CD4-positive, alpha-beta memory T cell (primary cell): ENCODE data around the gene UBASH3B. TPM values are rescaled to one million over a fixed set of nuclear protein-coding genes. Genes with fewer than 3 reads are reported as not detected.

ENCODE experiments used
- CTCF ChIA-PET: fragments of 350-600 bp; sonication (Branson Sonifier 250); formaldehyde crosslinking; loops from one replicate; lab custom pipeline; 2021; ENCODE audit warnings: inconsistent platforms; ENCODE audit not compliant: partially characterized antibody; lab: Charles Lee
- POLR2A ChIA-PET: fragments of 350-600 bp; sonication (Branson Sonifier 250); formaldehyde crosslinking; loops from one replicate; lab custom pipeline; 2021; ENCODE audit not compliant: partially characterized antibody; lab: Charles Lee
- DNase-seq, 5 donors: peaks; one replicate each; pipeline versions ENCODE4 v3.0.0 to v3.0.0-alpha.2; 2020 to 2022; ENCODE audit warnings: mixed read lengths in 1 of 5
- H3K27ac ChIP-seq: one replicate; pipeline ENCODE4 v1.7.0; 2013; ENCODE audit warnings: low read depth, low read length
- H3K27me3 ChIP-seq: 2 replicates; pipeline ENCODE4 v1.7.0; 2013; ENCODE audit warnings: mild to moderate bottlenecking, low read length, moderate library complexity; ENCODE audit not compliant: insufficient read depth
- H3K36me3 ChIP-seq: 2 replicates; pipeline ENCODE4 v1.7.0; 2013; ENCODE audit warnings: mild to moderate bottlenecking, low read length, moderate library complexity; ENCODE audit not compliant: insufficient read depth
- H3K4me1 ChIP-seq: 2 replicates; pipeline ENCODE4 v1.7.0; 2013; ENCODE audit warnings: mild to moderate bottlenecking, low read length, moderate library complexity; ENCODE audit not compliant: insufficient read depth
- H3K4me3 ChIP-seq, 2 donors: one replicate each; pipeline ENCODE4 v1.7.0; 2013; ENCODE audit warnings: low read length in 2 of 2, mild to moderate bottlenecking in 1 of 2
- H3K9me3 ChIP-seq, 2 donors: one replicate each; pipeline ENCODE4 v1.7.0; 2013; ENCODE audit warnings: low read length in 2 of 2, control low read depth in 1 of 2; ENCODE audit not compliant: control insufficient read depth in 1 of 2
- H3K27ac Mint-ChIP-seq, 7 donors: one replicate each; pipeline ENCODE4 v1.8.0; 2020 to 2021; ENCODE audit warnings: mixed read lengths in 7 of 7, mild to moderate bottlenecking in 6 of 7, inconsistent platforms in 3 of 7, moderate library complexity in 3 of 7
- H3K27me3 Mint-ChIP-seq, 2 donors: one replicate each; pipeline ENCODE4 v1.8.0; 2020 to 2021; ENCODE audit warnings: mixed read lengths in 2 of 2
- H3K36me3 Mint-ChIP-seq, 2 donors: one replicate each; pipeline ENCODE4 v1.8.0; 2020 to 2021; ENCODE audit warnings: mixed read lengths in 2 of 2, inconsistent platforms in 1 of 2, mild to moderate bottlenecking in 1 of 2
- H3K4me1 Mint-ChIP-seq, 4 donors: one replicate each; pipeline ENCODE4 v1.8.0; 2020 to 2021; ENCODE audit warnings: mixed read lengths in 4 of 4, mild to moderate bottlenecking in 1 of 4
- H3K4me3 Mint-ChIP-seq, 8 donors: one replicate each; pipeline ENCODE4 v1.8.0; 2020 to 2021; ENCODE audit warnings: mixed read lengths in 8 of 8, mild to moderate bottlenecking in 7 of 8, moderate library complexity in 6 of 8, inconsistent platforms in 3 of 8
- H3K9me3 Mint-ChIP-seq, 8 donors: one replicate each; pipeline ENCODE4 v1.8.0; 2020 to 2021; ENCODE audit warnings: mixed read lengths in 8 of 8, mild to moderate bottlenecking in 5 of 8, inconsistent platforms in 3 of 8, moderate library complexity in 1 of 8
- intact Hi-C: fragments of 100-400 bp; cut with micrococcal nuclease; formaldehyde crosslinking; loops from one replicate; pipeline ENCODE4 v1.15.1; 2023
- polyA plus RNA-seq, 2 donors: library from polyadenylated mRNA; unstranded; fragments of 300-500 nt; fragmentation: Illumina TruSeq; gene quantifications; one replicate each; pipeline ENCODE4 v1.2.3, GENCODE V29; 2021
- total RNA-seq, 2 experiments: library from RNA; stranded (reverse); gene quantifications; one replicate each; pipeline ENCODE4 v1.2.3, GENCODE V29; 2021

Gene UBASH3B
- total and polyA plus RNA-seq, 4 experiments from 2014 or later, result 6.7 to 30.9 (median 20.2) TPM

DNA sequence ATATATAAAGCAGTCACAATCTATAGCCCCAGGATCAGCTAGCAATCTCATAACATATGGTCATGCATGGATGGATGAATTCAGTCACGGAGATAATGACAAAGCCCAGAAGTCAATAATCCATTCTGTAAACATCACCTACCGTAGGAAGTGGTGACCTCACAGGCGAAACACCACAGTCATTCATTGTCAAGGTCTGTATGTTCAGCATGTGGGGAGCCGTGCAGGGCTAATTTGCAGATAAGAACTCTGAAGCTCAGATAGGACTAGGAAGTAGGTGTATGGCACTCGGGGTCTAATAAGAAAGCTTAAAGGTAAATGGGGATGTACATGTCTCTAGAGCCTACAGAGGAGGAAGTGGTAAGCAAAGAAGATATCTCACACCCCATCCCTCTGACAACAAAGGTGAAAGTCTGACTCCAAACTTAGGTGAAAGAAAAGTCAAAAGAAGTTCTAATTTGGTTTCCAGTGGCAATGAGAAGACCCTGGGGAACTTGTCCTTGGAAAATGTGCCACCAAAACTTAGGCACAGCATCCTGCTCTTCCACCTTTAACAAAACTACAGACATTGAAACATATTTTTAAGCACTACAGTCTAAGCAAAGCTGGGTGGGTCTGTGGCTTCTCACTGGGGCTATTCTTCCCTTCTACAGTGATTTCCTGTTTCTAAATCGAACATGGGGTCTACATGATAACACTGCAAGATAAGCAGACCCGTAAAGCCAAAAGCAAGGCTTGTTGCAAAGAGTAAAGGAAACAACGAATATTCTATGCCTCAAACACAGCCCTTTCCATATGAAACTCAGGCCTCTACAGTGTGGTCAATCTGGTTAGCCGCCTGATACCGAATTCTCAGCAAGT, 188.0 kb downstream of the UBASH3B start:
- H3K9me3 ChIP-seq, result no peaks in the 10 kb centered on the region
- peak overlapping the region; percentile 23 for H3K27ac ChIP-seq
- no peak overlapping the region for H3K4me3 ChIP-seq
- no peaks in the 10 kb centered on the region for H3K9me3 Mint-ChIP-seq
- no peaks in the 10 kb centered on the region for H3K36me3 Mint-ChIP-seq
- intact Hi-C loops, result no loop called here
- peak overlapping the region; percentile 59 to 89 (median 76) for H3K27ac Mint-ChIP-seq
- ChIA-PET CTCF (interaction anchor here (1.1 to 6.2 kb wide), 7 partner anchors 9 to 263 kb away, joined by 3 to 67 read pairs (median 5); no protein-coding TSS in a partner anchor), POLR2A (interaction anchor here (0.5 to 2.4 kb wide), 3 partner anchors 9 to 310 kb away, joined by 3 to 23 read pairs (median 3); no protein-coding TSS in a partner anchor)
- H3K36me3 ChIP-seq, result no peaks in the 10 kb centered on the region
- H3K4me1 Mint-ChIP-seq, result peaks cover 18 to 33% (median 23%) of the 10 kb centered on the region in 4 donors
- H3K27me3 Mint-ChIP-seq, result peaks cover 1 to 2% of the 10 kb centered on the region in 2 donors
- H3K27me3 ChIP-seq, result no peaks in the 10 kb centered on the region
- DNase-seq, result peak; percentile 37 to 75 (median 53)
- H3K4me1 ChIP-seq, result peaks cover 25% of the 10 kb centered on the region
- peak overlapping the region in 7 of 8 donors; percentile 27 to 75 (median 65) for H3K4me3 Mint-ChIP-seq

DNA sequence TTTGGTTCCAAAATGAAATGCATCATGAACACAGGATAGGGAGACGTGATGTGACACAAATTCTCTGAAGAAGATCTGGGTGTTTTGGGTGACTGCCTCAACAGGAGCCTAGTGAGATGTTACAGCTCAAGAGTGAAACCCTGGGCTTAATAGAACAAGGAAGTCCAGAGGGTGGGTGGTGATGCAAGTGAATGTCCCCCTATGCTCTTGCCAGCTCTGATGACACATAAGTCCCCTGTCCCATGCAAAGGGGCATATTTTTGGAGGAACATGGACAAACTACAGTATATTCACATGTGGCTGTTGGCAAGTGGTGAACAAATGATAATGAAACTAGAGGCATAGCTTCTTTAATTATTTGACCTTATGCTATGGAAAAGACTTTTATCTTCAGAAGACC, 191.9 kb downstream of the UBASH3B start:
- no peaks in the 10 kb centered on the region for H3K36me3 Mint-ChIP-seq
- H3K9me3 ChIP-seq, result no peaks in the 10 kb centered on the region
- no peaks in the 10 kb centered on the region for H3K9me3 Mint-ChIP-seq
- ChIA-PET POLR2A (no interaction called here), CTCF (interaction anchor here (1.2 to 1.5 kb wide), 3 partner anchors 14 to 50 kb away, joined by 3 to 5 read pairs (median 4); no protein-coding TSS in a partner anchor)
- H3K27ac Mint-ChIP-seq, result peak overlapping the region in 1 of 7 donors; percentile 33
- peaks cover 30 to 48% (median 39%) of the 10 kb centered on the region in 4 donors for H3K4me1 Mint-ChIP-seq
- peaks cover 41% of the 10 kb centered on the region for H3K4me1 ChIP-seq
- DNase-seq, result no peak
- no peaks in the 10 kb centered on the region for H3K36me3 ChIP-seq
- H3K4me3 ChIP-seq, result no peak overlapping the region
- H3K27ac ChIP-seq, result no peak overlapping the region
- H3K27me3 Mint-ChIP-seq, result peaks cover 1 to 2% of the 10 kb centered on the region in 2 donors
- H3K4me3 Mint-ChIP-seq, result no peak overlapping the region
- H3K27me3 ChIP-seq, result no peaks in the 10 kb centered on the region
- intact Hi-C loops, result no loop called here

DNA sequence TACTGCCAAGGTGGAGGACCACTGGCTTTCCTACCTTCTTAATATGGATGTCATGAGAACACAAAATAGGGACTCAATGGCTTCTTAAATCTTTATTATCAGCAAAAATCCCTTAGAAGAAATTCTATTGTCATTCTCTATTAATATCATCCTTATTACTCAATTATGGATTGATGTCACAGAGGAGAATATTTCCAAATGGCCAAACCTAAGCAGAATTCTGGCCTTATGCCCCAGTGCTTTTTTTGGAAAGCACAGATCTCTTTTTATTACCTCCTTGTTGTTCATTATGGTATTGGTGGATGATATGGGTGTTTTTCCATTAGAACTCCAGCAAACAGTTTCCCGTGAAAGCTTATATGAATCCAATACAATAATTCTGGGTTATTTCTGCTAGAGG, 192.7 kb downstream of the UBASH3B start:
- peaks cover 1 to 2% of the 10 kb centered on the region in 2 donors for H3K27me3 Mint-ChIP-seq
- no peaks in the 10 kb centered on the region for H3K9me3 ChIP-seq
- no peaks in the 10 kb centered on the region for H3K36me3 ChIP-seq
- H3K4me3 Mint-ChIP-seq, result no peak overlapping the region
- no peaks in the 10 kb centered on the region for H3K27me3 ChIP-seq
- ChIA-PET POLR2A (no interaction called here), CTCF (no interaction called here)
- H3K4me1 ChIP-seq, result peaks cover 38% of the 10 kb centered on the region
- no peak overlapping the region for H3K4me3 ChIP-seq
- no peak overlapping the region for H3K27ac ChIP-seq
- intact Hi-C loops, result no loop called here
- H3K36me3 Mint-ChIP-seq, result no peaks in the 10 kb centered on the region
- DNase-seq, result no peak
- peaks cover 28 to 44% (median 36%) of the 10 kb centered on the region in 4 donors for H3K4me1 Mint-ChIP-seq
- H3K27ac Mint-ChIP-seq, result no peak overlapping the region
- H3K9me3 Mint-ChIP-seq, result peaks cover 0 to 1% (median 0%) of the 10 kb centered on the region in 8 donors

DNA sequence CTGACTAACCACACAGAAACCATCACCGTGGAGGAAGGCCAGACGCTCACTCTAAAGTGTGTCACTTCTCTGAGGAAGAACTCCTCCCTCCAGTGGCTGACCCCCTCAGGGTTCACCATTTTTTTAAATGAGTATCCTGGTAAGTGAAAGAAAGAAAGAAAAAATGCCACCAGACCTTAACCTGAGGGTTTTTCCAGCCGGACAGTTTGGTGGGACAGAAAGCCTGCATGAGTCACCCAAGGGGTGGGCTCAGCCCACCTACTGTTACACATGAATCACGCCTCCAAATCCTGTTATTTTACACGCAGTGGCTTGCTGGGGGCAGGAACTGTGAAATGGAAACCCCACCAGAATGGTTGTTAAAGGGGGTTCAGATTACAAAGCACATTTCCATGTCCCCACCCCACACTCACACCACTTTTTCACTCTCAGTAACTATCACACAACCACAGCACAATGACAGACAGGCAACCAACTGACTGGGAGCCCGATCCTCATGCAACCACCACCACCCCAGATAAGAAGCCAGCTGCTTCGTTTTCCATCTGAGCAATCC, 194.6 kb downstream of the UBASH3B start:
- POLR2A ChIA-PET, result interaction anchor here (0.8 kb wide), 1 partner anchor 11 kb away, joined by 3 read pairs; no protein-coding TSS in a partner anchor
- intact Hi-C loops, result loop anchor here (5.0 kb wide), 1 partner anchor 38 kb away; no protein-coding TSS in a partner anchor

DNA sequence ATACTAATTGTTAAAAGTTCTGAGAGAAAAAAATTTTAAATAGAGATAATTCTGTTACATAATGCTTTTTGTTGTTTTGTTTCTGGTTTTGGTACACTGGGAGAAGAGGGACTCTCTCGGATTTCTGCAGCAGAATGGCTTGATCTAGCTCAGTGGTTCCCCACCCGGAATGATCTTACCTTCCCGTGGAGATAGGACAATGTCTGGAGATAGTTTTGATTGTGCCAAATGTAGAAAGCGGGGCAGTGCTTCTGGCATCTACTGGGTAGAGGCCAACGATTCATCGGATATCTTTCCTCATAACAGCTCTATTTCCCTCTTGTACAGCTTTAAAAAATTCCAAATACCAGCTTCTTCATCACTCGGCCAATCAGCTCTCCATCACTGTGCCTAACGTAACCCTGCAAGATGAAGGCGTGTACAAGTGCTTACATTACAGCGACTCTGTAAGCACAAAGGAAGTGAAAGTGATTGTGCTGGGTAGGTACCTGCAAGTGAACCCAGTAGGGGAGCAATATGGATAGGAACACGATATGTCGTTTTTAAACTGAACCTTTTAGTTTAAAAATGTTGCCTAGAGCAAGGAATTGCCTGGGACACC, 195.9 kb downstream of the UBASH3B start:
- H3K4me3 Mint-ChIP-seq, result peak overlapping the region; percentile 57 to 80 (median 71)
- intact Hi-C loops, result loop anchor here (5.0 kb wide), 1 partner anchor 39 kb away; no protein-coding TSS in a partner anchor
- H3K27me3 Mint-ChIP-seq, result no peaks in the 10 kb centered on the region
- ChIA-PET POLR2A (interaction anchor here (0.6 to 2.4 kb wide), 6 partner anchors 9 to 895 kb away, joined by 3 to 23 read pairs (median 5); partner anchors contain the start of genes CRTAM and HSPA8), CTCF (interaction anchor here (0.5 to 8.4 kb wide), 21 partner anchors 8 to 271 kb away, joined by 3 to 175 read pairs (median 11); no protein-coding TSS in a partner anchor)
- H3K9me3 Mint-ChIP-seq, result peaks cover 0 to 3% (median 0%) of the 10 kb centered on the region in 8 donors
- Histone ChIP-seq H3K27ac (no peak overlapping the region), H3K9me3 (no peaks in the 10 kb centered on the region), H3K4me3 (peak overlapping the region; percentile 15 to 31), H3K4me1 (peaks cover 21% of the 10 kb centered on the region), H3K27me3 (no peaks in the 10 kb centered on the region), H3K36me3 (no peaks in the 10 kb centered on the region)
- H3K36me3 Mint-ChIP-seq, result no peaks in the 10 kb centered on the region
- H3K27ac Mint-ChIP-seq, result peak overlapping the region; percentile 3 to 77 (median 72)
- DNase-seq, result peak in 3 of 5 donors; percentile 26 to 35 (median 34)
- H3K4me1 Mint-ChIP-seq, result peaks cover 16 to 26% (median 22%) of the 10 kb centered on the region in 4 donors

More for the DNA sequence above, 194.6 kb downstream of the UBASH3B start:
- Mint-ChIP-seq H3K9me3 (peaks cover 0 to 3% (median 0%) of the 10 kb centered on the region in 8 donors), H3K36me3 (no peaks in the 10 kb centered on the region), H3K27me3 (peaks cover 0 to under 1% of the 10 kb centered on the region in 2 donors), H3K4me3 (peak overlapping the region in 1 of 8 donors; percentile 26), H3K4me1 (peaks cover 16 to 24% (median 22%) of the 10 kb centered on the region in 4 donors), H3K27ac (peak overlapping the region in 1 of 7 donors; percentile 69)
- Histone ChIP-seq H3K4me3 (no peak overlapping the region), H3K27ac (no peak overlapping the region), H3K4me1 (peaks cover 21% of the 10 kb centered on the region), H3K9me3 (no peaks in the 10 kb centered on the region), H3K27me3 (no peaks in the 10 kb centered on the region), H3K36me3 (no peaks in the 10 kb centered on the region)
- CTCF ChIA-PET, result interaction anchor here (1.1 to 8.4 kb wide), 7 partner anchors 8 to 270 kb away, joined by 4 to 175 read pairs (median 71); no protein-coding TSS in a partner anchor
- DNase-seq, result no peak

DNA sequence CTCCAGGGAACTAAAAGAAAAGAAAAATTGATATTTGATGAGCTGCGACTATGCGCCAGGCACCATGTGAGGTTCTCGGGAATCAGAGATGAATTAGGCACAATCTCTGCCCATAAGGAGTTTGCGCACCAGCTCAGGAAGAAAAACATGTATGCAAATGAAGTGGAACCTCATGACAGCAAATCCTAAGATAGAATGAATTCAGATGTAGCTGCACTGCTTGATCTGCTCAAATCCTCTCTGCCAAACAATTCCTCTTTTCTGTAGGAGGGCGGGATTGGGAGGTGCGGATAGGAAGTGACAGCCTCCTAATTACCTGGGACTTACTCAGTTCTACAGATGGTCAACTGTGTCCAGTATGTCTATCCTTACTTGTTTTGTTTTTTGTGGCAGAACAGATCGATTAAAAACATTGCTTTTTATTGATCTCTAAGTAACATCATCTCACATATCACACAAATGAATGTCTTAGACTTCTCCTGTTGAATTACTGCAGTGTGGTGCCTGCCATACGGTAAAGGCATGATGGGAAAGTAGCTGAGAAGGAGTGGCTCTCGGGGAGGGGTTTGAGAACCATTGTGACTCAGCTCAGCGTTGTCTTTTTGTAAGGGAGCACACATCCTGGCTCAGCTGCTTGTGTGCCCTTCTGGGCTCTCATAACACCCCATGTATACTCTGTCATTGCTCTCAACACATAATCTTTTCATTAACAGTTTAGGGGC, 196.7 kb downstream of the UBASH3B start:
- Histone ChIP-seq H3K9me3 (no peaks in the 10 kb centered on the region), H3K27me3 (no peaks in the 10 kb centered on the region), H3K36me3 (no peaks in the 10 kb centered on the region), H3K4me1 (peaks cover 25% of the 10 kb centered on the region), H3K27ac (no peak overlapping the region), H3K4me3 (peak overlapping the region; percentile 15 to 31)
- peaks cover 0 to 3% (median 0%) of the 10 kb centered on the region in 8 donors for H3K9me3 Mint-ChIP-seq
- intact Hi-C loops, result loop anchor here (5.0 kb wide), 1 partner anchor 40 kb away; no protein-coding TSS in a partner anchor
- H3K36me3 Mint-ChIP-seq, result no peaks in the 10 kb centered on the region
- CTCF ChIA-PET, result interaction anchor here (0.7 to 8.4 kb wide), 39 partner anchors 7 to 409 kb away, joined by 3 to 175 read pairs (median 7); partner anchors contain the start of gene CRTAM
- POLR2A ChIA-PET, result interaction anchor here (0.9 to 2.4 kb wide), 6 partner anchors 9 to 272 kb away, joined by 3 to 23 read pairs (median 5); partner anchors contain the start of genes CRTAM and HSPA8
- peaks cover 16 to 28% (median 22%) of the 10 kb centered on the region in 4 donors for H3K4me1 Mint-ChIP-seq
- peak in 1 of 5 donors; percentile 6 for DNase-seq
- H3K27me3 Mint-ChIP-seq, result no peaks in the 10 kb centered on the region
- H3K4me3 Mint-ChIP-seq, result peak overlapping the region; percentile 57 to 80 (median 71)
- peak overlapping the region; percentile 3 to 77 (median 72) for H3K27ac Mint-ChIP-seq
